OCI-LY3 (cell line): Measurements from ENCODE around the gene NT5C.

Experiments used
- H2AFZ ChIP-seq: fragments of 200-600, 300-600 bp; shearing (Covaris generic); 2 replicates; pipeline ENCODE4 v1.6.0; 2014; ENCODE audit warnings: antibody characterized with exemption, low read depth, low read length
- H3K27ac ChIP-seq: fragments of 200-600, 300-600 bp; sonication (generic); 2 replicates; pipeline ENCODE4 v1.5.1; 2014; ENCODE audit warnings: mild to moderate bottlenecking, low read length, moderate library complexity, mixed read lengths
- H3K27me3 ChIP-seq: fragments of 200-600, 300-600 bp; sonication (generic); 2 replicates; pipeline ENCODE4 v1.6.1; 2014; ENCODE audit warnings: low read depth, low read length, mixed read lengths
- H3K36me3 ChIP-seq: fragments of 200-600, 300-600 bp; sonication (generic); replicated peaks from 2 replicates; pipeline ENCODE3; 2014; ENCODE audit warnings: low read depth, low read length, mixed read lengths
- H3K4me1 ChIP-seq: fragments of 300-600, 200-600 bp; sonication (generic); 2 replicates; pipeline ENCODE4 v1.6.1; 2014; ENCODE audit warnings: low read length, mixed read lengths
- H3K4me2 ChIP-seq: fragments of 200-600, 300-600 bp; sonication (generic); 2 replicates; pipeline ENCODE4 v1.6.1; 2014; ENCODE audit warnings: low read length, mixed read lengths
- H3K4me3 ChIP-seq: fragments of 300-600, 200-600 bp; sonication (generic); 2 replicates; pipeline ENCODE4 v1.5.1; 2014; ENCODE audit warnings: antibody characterized with exemption, mild to moderate bottlenecking, low read length, moderate library complexity
- H3K79me2 ChIP-seq: fragments of 300-600, 200-600 bp; shearing (Covaris generic); 2 replicates; pipeline ENCODE4 v1.6.1; 2014; ENCODE audit warnings: mild to moderate bottlenecking, low read length, mixed read lengths
- H3K9ac ChIP-seq: fragments of 300-600, 200-600 bp; shearing (Covaris generic); 2 replicates; pipeline ENCODE4 v1.6.0; 2014; ENCODE audit warnings: mild to moderate bottlenecking, low read length, moderate library complexity
- H3K9me3 ChIP-seq: fragments of 200-600, 300-600 bp; shearing (Covaris generic); 2 replicates; pipeline ENCODE4 v1.6.1; 2014; ENCODE audit warnings: low read length, mixed read lengths; ENCODE audit not compliant: insufficient read depth
- H4K20me1 ChIP-seq: fragments of 200-600, 300-600 bp; sonication (generic); 2 replicates; pipeline ENCODE4 v1.6.1; 2016; ENCODE audit warnings: low read length, mixed read lengths; ENCODE audit not compliant: insufficient read depth
- EZH2phosphoT487 ChIP-seq: fragments of 200-600 bp; shearing (Covaris generic); IDR thresholded peaks from 2 replicates; pipeline ENCODE4 v1.6.1; 2018; ENCODE audit warnings: antibody characterized with exemption, mixed run types, low read depth
- TF ChIP-seq, protein P1 (sequence below): fragments of 200-600, 300-600 bp; sonication (generic); IDR thresholded peaks from 2 replicates; pipeline ENCODE4 v1.5.1; 2014; ENCODE audit warnings: antibody characterized with exemption, low read length, low read depth

The NT5C gene

DNA sequence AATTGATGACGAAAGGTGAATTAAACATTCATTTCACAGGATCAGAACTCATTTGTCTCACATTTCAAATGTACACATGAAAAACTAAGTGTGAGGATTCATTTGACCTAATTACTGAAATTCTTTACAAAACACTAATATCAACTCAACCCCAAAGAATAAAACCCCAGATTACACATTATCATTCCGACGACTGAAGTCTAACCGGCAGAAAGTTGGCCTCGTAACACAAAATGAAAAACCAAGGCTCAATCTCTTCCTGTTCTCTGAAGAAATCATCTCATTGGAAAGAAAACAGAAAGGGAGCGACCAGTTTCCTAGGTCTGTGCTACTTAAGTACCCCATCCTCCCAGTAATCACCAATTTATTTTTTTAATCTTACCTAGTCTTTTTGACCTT lies 21.0 kb upstream of the NT5C start:
- Histone ChIP-seq H3K9ac (peak overlapping the region; percentile 79), H2AFZ (no peak overlapping the region), H3K4me1 (peaks cover 34% of the 10 kb centered on the region), H3K36me3 (peaks cover 18% of the 10 kb centered on the region), H3K4me2 (peak overlapping the region; percentile 92), H3K4me3 (peak overlapping the region; percentile 82), H3K9me3 (no peaks in the 10 kb centered on the region), H3K79me2 (peaks cover 68% of the 10 kb centered on the region), H3K27ac (peak overlapping the region; percentile 66), H3K27me3 (no peaks in the 10 kb centered on the region), H4K20me1 (peaks cover 30% of the 10 kb centered on the region)
- TF ChIP-seq, protein P1, sequence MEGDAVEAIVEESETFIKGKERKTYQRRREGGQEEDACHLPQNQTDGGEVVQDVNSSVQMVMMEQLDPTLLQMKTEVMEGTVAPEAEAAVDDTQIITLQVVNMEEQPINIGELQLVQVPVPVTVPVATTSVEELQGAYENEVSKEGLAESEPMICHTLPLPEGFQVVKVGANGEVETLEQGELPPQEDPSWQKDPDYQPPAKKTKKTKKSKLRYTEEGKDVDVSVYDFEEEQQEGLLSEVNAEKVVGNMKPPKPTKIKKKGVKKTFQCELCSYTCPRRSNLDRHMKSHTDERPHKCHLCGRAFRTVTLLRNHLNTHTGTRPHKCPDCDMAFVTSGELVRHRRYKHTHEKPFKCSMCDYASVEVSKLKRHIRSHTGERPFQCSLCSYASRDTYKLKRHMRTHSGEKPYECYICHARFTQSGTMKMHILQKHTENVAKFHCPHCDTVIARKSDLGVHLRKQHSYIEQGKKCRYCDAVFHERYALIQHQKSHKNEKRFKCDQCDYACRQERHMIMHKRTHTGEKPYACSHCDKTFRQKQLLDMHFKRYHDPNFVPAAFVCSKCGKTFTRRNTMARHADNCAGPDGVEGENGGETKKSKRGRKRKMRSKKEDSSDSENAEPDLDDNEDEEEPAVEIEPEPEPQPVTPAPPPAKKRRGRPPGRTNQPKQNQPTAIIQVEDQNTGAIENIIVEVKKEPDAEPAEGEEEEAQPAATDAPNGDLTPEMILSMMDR, result no peak
- no peak for TF ChIP-seq EZH2phosphoT487

DNA sequence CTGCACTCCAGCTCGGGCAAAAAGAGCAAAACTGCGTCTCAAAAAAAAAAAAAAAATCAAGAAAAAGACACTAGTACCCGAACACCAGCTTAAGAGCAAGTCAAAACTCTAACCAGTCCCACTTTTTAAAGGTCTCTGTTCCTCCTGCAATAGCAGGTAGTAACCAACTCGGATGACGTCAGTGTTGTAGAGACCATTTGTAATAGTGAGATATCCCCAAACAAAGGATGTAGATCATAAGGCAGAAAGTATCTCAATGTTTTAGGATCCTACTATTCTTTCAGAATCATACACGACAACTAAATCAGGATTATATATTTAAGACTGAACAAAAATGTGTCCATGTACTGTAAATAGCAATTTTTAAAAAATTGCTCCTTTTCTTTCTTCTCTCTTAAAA lies 20.4 kb upstream of the NT5C start:
- Histone ChIP-seq H3K4me2 (peak overlapping the region; percentile 92), H3K36me3 (peaks cover 22% of the 10 kb centered on the region), H3K27ac (0 out of 2 replicates have a peak overlapping the region, but pooled peaks have one; percentile 66), H3K4me1 (peaks cover 36% of the 10 kb centered on the region), H3K27me3 (no peaks in the 10 kb centered on the region), H3K9me3 (no peaks in the 10 kb centered on the region), H3K9ac (peak overlapping the region; percentile 79), H4K20me1 (peaks cover 30% of the 10 kb centered on the region), H2AFZ (no peak overlapping the region), H3K4me3 (peak overlapping the region; percentile 82), H3K79me2 (peaks cover 74% of the 10 kb centered on the region)
- TF ChIP-seq, protein P1, result no peak
- no peak for TF ChIP-seq EZH2phosphoT487

DNA sequence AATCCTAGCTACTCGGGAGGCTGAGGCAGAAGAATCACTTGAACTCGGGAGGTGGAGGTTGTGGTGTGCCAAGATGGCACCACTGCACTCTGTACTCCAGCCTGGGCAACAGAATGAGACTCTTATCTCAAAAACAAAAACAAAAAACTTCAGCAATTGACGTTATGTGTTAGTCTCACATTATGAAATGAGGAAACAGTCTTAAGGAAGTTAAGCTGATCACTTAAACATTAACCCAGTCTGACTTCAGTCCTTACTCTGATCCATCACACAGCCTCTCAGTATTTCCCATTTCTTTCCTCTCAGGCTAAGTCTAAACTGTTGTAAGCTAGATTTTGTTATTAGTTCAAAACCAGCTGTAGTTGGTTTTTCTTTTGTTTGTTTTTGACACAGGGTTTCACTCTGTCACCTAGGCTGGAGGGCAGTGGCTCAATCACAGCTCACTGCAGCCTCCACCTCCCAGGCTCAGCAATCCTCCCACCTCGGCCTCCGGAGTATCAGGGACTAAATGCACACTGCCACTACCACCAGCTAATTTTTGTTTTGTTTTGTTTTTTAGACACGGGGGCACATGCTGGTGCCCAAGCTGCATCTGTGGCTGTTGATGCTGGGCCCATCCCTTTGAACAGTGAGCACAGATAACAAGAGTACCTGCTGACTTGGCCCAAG lies 16.5 kb upstream of the NT5C start:
- H3K79me2 ChIP-seq, result peaks cover 75% of the 10 kb centered on the region
- no peak overlapping the region for H2AFZ ChIP-seq
- no peaks in the 10 kb centered on the region for H3K27me3 ChIP-seq
- peak overlapping the region; percentile 0; the same call in 1 of the 2 replicates for H3K4me3 ChIP-seq
- H4K20me1 ChIP-seq, result peaks cover 28% of the 10 kb centered on the region
- H3K4me2 ChIP-seq, result peak overlapping the region; percentile 32
- H3K9ac ChIP-seq, result no peak overlapping the region
- H3K27ac ChIP-seq, result peak overlapping the region; percentile 58
- peaks cover 28% of the 10 kb centered on the region for H3K4me1 ChIP-seq
- TF ChIP-seq, protein P1, result no peak
- TF ChIP-seq EZH2phosphoT487, result no peak
- H3K9me3 ChIP-seq, result no peaks in the 10 kb centered on the region
- peaks cover 41% of the 10 kb centered on the region for H3K36me3 ChIP-seq

DNA sequence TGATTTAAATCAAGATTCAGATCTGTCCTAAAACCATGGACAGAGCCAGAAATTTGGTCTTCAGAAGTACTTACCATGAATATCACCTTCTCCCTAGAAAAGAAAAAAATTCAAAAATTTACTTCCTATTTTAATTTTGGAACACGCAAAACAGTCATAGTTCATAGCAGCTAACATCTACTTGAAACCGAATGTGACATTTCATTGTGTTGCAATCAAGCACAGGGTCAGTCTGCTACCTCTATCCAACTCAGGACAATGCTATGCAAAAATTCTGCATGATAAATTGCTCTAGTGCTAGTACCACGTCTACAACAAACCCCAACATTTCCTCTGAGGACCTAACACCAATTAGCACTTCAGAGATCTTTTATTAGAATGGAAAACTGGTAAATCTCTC lies 15.1 kb upstream of the NT5C start:
- Histone ChIP-seq H4K20me1 (peaks cover 17% of the 10 kb centered on the region), H3K9ac (no peak overlapping the region), H3K4me3 (no peak overlapping the region), H3K4me1 (peaks cover 19% of the 10 kb centered on the region), H2AFZ (no peak overlapping the region), H3K79me2 (peaks cover 69% of the 10 kb centered on the region), H3K27ac (peak overlapping the region; percentile 58; the same call in 1 of the 2 replicates), H3K36me3 (peaks cover 46% of the 10 kb centered on the region), H3K4me2 (no peak overlapping the region), H3K9me3 (no peaks in the 10 kb centered on the region), H3K27me3 (no peaks in the 10 kb centered on the region)
- TF ChIP-seq, protein P1, result no peak
